ENCODE data around the gene SH3TC2.

GRCh38 chr5:149028161-149028560 is 34.7 kb downstream of the SH3TC2 start:
- TF ChIP-seq CTCF (IDR thresholded peaks at IDR 0.05) (no peak), POLR2A (IDR thresholded peaks at IDR 0.05) (no peak)

Data from testis (tissue), 2 donors.